HG02884 (cell line): ENCODE measurements around the gene LY6G6C.

ENCODE experiments used
- ATAC-seq: cut with Tn5 transposase; IDR thresholded peaks from one replicate; pipeline ENCODE4 v1.9.1; 2021; ENCODE audit warnings: mild to moderate bottlenecking, moderate library complexity; ENCODE audit not compliant: unreplicated experiment

LY6G6C gene

DNA sequence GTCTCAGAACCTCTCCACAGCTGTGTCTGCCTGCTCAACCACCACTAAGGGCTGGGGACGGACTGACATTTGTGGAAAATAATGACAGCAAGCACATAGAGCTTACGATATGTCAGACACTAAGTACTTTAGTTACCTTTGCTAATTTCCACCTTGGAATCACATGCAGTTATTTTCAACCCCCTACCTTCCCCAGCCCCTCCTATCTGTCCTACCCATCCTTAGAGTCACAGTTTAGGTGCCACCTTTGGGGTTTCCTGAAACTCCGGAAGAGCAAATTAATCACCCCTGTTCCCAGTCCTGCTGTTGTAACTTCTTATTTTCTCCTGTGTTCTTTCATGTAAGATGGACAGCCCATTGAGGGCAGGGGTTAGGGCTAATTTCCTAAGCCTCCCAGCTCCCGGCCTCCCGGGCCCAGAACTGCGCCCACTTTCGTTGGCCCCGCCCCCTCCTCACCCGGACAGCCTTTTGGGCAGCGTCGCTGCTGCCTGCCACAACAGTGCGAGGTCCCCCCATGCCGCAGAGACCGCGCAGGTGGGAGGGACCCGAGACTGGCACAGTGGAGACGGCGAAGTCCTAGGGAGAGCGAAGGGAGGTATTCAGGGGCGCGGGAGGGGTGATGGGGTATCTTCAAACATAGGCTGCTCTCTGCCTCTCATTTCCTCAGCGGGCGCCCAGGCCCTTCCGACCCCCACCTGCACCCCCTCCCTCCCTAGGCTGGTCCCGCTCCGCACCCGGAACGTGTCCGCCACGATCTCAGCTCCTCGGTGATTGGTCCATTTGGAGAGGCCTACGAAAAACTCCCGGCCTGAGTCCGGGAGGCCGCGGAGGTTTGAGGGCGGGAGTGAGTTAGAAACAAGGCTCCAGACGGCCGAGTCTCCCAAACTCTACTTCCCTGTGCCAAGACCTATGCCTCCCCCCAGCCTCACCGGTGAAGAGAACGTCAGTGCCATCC is 6.4 kb upstream of the LY6G6C start:
- ATAC-seq, result no peak

DNA sequence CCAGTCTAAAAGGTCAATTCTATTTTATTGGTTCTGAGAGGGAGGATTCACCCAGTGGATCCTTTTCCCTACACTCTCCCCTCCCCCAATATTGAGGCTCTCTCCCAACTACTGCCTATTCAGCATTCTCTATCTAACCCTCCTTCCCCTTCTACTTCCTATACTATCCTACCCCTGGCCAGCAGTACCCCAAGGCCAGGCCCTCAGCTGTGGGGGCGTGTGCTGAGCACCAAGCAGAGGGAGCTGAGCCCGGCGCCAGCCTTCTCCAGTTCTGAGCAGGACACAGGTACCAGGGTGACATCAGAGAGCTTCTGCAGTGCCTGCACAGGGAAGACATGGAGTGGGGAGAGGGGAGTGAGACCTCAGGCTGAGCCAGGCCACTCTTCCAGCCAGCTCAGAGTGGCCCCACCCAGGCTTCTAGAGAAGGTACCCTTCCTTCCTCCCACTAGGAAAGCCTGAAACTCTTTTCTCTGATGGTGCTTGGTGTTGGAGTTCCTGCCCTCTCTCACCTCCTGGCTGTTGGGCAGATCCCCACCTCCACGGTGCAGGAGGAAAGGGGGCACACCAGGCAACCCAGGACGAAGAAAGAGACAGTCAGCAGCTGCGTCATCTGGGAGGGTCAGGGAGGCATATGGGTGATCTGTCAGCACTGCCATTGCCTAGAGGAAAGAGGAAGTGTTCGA is 5.6 kb upstream of the LY6G6C start:
- no peak for ATAC-seq

DNA sequence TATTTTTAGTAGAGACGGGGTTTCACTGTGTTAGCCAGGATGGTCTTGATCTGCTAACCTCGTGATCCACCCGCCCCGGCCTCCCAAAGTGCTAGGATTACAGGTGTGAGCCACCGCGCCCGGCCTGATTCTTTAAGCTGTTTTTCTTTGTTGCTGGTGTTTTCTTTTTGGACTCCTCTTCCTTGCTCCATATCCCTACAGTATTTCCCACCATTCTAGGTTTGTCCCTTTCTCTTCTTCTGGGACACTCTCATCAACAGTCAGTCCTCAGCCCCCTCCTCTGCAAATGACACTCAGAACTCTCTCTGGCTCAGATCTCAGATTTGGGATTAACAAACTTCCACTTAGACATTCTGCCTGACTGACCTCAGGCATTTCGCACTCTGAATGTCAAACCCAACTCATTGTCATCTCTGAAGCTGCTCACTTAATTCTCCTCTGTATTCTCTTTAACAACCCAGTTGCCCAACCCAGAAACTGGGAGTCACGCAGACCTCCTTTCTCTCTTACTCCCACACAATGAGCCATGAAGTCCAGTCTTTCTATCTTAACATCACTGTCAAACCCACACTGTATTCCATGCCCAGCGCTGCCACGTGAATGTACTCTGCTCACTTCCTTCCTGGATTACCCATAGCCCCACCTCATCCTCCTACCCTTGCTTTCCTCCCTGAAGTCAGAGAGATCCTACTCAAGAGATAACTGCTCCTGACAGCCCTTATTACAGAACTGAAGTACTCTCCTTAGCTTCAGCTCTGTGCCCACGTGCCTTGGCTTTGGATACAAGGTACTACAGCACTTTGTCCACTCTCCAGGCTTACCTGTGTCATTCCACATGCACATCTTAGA is 4.2 kb upstream of the LY6G6C start:
- ATAC-seq, result no peak

GRCh38 chr6:31723980-31724691 is 2.6 kb upstream of the LY6G6C start:
- ATAC-seq, result no peak

GRCh38 chr6:31723245-31723979 is 1.9 kb upstream of the LY6G6C start, which contains the start of gene MPIG6B:
Gene MPIG6B (plus strand): TSS chr6:31723373. CDS start chr6:31723384, 11 bp downstream.
- no peak for ATAC-seq

DNA sequence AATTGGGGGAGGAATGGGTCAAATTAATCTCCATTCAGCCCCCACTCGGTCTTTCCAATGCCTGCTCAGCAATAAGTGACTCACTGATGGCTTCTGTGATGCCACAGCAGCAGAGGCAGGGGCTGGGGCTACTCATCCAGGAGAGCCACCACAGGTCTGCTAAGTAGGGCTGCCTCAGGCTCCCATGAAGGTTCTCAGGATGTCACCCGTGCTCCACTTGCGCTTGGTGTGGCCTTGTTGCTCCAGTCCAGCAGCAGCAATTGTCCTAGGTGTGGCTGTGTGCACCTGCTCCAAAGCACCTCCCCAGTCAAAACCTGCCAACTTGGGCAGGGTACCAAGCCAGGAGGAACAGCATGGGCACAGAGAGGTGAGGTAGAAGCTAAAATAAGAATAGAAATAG is 627 bp upstream of the LY6G6C start:
- no peak for ATAC-seq

GRCh38 chr6:31720196-31720770 is 1.3 kb downstream of the LY6G6C start:
- no peak for ATAC-seq

DNA sequence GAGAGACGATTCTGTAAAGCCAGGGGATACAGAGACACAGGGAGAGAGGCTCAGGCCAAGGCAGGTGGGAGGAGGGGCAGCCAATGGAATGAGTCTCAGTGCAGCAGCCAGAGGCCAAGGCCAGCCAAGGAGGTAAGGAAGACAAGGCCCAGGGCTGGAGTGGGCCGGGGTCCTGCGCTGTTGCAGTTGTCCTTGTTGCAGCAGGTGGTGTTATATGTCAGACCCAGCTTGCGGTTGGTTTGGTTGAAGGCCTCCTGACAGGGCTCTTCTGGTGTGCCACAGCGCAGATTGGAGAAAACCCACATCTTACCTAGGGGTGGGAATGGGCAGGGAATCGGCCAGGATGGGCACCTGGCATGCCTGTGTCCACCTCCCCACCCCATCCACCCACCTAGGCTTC is 2.5 kb downstream of the LY6G6C start:
- no peak for ATAC-seq

DNA sequence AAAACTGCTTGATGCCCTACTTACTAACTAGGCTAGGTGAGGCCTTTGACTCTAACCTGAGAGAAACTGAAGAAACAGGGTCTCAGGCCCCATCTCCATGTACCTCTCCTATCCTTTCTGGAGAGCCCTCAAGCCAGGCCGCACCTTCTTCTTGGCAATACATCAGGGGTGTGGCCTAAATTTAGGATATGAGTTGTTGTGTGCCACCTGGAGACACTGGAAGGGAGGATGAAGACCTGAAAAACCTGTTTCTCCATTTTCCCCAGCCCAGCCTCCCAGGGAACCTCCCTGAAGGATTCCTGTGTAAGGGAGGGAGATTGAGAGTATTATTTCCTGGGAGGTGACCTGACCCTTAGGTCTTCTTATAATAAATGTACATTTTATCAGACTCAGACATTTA is 3.3 kb downstream of the LY6G6C start:
- ATAC-seq, result no peak

- ATAC-seq, result no peak
Measured at GRCh38 chr6:31717499-31718222, 3.9 kb downstream of the LY6G6C start.

DNA sequence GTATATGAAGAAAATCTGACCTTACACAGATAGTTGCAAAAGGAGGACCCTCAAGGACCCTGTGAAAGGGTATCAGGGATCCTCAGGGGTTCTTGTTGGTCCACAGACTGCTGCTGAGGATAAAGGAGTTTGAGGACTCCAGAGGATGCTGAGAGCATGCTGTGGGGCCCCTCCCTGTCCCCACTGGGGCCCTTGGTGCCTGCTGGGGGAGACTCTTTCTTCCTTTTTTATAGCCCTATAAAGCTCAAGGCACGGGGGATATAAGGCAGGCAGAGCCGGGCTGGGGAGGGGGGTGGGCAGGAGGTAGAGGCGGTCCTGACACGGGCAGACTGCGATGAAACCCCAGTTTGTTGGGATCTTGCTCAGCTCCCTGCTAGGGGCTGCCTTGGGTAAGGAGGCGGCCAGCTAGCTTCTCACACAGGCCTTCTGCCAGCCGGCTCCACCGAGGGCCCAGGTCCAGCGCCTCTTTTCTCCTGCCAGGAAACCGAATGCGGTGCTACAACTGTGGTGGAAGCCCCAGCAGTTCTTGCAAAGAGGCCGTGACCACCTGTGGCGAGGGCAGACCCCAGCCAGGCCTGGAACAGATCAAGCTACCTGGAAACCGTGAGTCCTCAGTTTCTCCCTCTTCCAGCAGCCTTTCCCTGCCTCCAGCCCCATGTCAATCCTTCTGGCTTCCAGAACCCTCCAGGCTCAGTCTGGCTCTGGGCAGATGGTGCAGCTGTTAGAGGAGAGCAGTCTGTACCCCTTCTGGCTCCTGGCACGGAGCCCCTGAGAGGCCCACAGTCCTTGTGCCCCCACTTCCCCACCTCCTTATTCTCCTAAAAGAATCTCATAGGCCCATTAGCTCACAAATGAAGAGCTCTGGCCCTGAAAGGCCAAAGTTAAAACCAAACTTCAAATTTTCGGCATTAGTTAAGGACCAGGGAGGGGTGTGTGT is 6.3 kb downstream of the LY6G6C start, which contains the start of gene LY6G6D:
Gene LY6G6D, plus strand, starts transcription at position 327 of the 937 bp plus-strand sequence. Its CDS starts 8 bp downstream, at position 335.
- ATAC-seq, result no peak

DNA sequence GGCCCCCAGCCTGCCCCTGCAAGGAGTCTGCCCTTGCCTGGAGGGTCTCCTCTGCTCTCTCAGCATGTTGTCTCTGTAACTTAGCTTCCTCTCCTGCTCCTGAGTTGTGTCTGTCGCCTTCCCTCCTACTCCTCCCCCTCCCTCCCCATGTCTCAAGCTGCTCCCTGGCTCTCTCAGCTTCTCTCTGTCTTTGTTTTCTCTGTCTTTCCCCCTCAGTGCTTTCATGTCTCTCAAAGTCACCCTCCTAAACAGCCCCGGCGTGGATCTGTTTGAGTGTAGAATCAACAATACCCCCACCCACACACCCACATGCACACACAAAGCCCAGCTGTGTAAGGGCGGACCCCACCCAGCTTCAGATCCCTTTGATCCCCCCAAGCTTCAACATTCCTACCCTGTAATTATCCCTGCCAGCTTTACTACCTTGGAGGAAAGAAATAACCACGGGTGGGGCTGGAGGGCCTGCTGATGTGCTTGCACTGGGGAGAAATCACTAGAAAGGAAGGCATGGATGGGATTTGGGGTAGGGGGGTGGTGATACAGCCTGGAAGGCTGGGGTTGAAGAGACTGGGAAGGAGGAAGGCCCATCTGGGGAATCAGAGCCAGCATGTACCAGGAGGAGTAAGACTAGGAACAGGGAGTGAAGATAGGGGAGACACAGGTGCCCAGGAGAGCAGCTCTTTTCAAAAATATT is 7.4 kb downstream of the LY6G6C start:
- no peak for ATAC-seq

DNA sequence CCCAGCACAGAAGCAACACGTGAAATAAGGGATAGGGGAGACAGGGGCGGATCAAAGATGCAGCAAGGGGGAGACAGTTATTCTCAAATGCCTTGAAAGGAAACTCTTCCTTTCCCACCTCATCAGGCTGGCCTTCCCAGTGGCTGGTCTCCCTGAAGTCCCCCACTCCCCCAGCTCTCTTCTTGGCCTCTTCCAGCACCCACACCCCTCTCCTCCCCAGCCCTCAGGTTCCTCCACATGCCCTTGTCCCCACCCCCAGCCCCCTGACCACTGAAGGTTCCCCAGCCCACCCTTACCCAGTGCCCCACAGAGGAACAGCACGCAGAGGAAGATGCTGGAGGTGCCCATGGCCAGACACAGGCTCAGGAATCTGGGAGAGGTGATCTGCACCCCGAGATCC is 8.1 kb downstream of the LY6G6C start:
- ATAC-seq, result no peak

- ATAC-seq, result no peak
Measured at GRCh38 chr6:31712296-31712695, 9.2 kb downstream of the LY6G6C start.

DNA sequence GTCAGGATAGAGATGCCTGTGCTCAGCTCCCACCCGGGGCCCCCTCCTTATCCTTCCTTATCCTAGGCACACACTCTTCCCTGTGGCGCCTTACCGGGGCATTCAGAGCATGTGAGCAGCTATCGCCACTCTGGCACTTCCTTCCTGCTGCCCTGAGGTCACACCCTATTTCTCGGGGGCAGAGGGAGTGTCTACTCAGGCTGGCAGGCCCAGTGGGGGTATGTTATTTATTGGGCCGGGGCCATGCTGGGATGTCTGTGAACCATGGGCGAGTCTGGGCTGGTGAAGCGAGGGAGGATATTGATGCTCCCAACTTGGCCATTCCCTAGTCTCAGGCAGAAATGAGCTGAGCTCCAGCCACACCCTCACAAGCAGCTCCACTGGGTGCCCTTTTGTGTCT is 10.3 kb downstream of the LY6G6C start:
- ATAC-seq, result no peak

- ATAC-seq, result no peak
Measured at GRCh38 chr6:31710523-31711219, 10.9 kb downstream of the LY6G6C start.
